Measurements from ENCODE around the gene PARD3B.

PARD3B gene

DNA sequence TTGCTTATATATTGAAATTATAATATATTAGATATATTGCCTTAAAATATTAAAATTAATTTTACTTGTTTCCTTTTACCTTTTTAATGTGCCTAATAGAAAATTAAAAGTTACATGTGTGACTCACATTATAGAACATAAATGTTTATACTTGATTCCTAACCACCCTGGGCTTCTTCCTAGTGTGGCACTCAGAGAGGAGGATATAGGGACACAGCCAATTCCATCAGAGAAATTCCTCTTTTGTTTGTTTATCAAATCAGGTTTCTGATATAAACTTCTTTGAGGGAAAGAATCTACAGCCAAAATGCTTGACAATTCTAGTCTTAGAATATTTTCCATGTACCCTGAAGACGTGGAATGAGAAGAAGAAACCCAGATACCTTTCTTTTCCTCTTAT is 788.1 kb downstream of the PARD3B start:
- no peak for DNase-seq (ENCODE audit: low read depth in 1 of 2, low spot score in 1 of 2)
- H3K4me3 ChIP-seq (replicated peaks; ENCODE audit: insufficient read depth, low read length) = no peak overlapping the region
- H3K27ac ChIP-seq (replicated peaks) = no peak overlapping the region
- no peaks in the 10 kb centered on the region for H3K27me3 ChIP-seq (ENCODE audit: insufficient read depth, poor library complexity, severe bottlenecking)
- TF ChIP-seq REST (IDR thresholded peaks at IDR 0.05; ENCODE audit: insufficient replicate concordance, low read depth) (no peak), CTCF (IDR thresholded peaks at IDR 0.05; ENCODE audit: insufficient read depth, low read length) (no peak), SPI1 (IDR thresholded peaks at IDR 0.05; ENCODE audit: borderline replicate concordance, low read depth) (no peak), POLR2AphosphoS5 (IDR thresholded peaks at IDR 0.05; ENCODE audit: low read depth) (no peak), GABPA (IDR thresholded peaks at IDR 0.05; ENCODE audit: low read depth) (no peak)

GRCh38 chr2:205337274-205337673 is 792.0 kb downstream of the PARD3B start:
- no peak for TF ChIP-seq SPI1 (IDR thresholded peaks at IDR 0.05; ENCODE audit: borderline replicate concordance, low read depth)
- TF ChIP-seq GABPA (IDR thresholded peaks at IDR 0.05; ENCODE audit: low read depth) = no peak
- TF ChIP-seq CTCF (IDR thresholded peaks at IDR 0.05; ENCODE audit: insufficient read depth, low read length) = no peak
- TF ChIP-seq POLR2AphosphoS5 (IDR thresholded peaks at IDR 0.05; ENCODE audit: low read depth) = no peak
- no peak for TF ChIP-seq REST (IDR thresholded peaks at IDR 0.05; ENCODE audit: insufficient replicate concordance, low read depth)
- Histone ChIP-seq H3K27ac (replicated peaks) (no peak overlapping the region), H3K27me3 (ENCODE audit: insufficient read depth, poor library complexity, severe bottlenecking) (no peaks in the 10 kb centered on the region), H3K4me3 (replicated peaks; ENCODE audit: insufficient read depth, low read length) (no peak overlapping the region)
- DNase-seq (ENCODE audit: low read depth in 1 of 2, low spot score in 1 of 2) = no peak

- Histone ChIP-seq H3K27me3 (ENCODE audit: insufficient read depth, poor library complexity, severe bottlenecking) (no peaks in the 10 kb centered on the region), H3K4me3 (replicated peaks; ENCODE audit: insufficient read depth, low read length) (no peak overlapping the region), H3K27ac (replicated peaks) (no peak overlapping the region)
- TF ChIP-seq CTCF (IDR thresholded peaks at IDR 0.05; ENCODE audit: insufficient read depth, low read length) (no peak), GABPA (IDR thresholded peaks at IDR 0.05; ENCODE audit: low read depth) (no peak), POLR2AphosphoS5 (IDR thresholded peaks at IDR 0.05; ENCODE audit: low read depth) (no peak), SPI1 (IDR thresholded peaks at IDR 0.05; ENCODE audit: borderline replicate concordance, low read depth) (no peak), REST (IDR thresholded peaks at IDR 0.05; ENCODE audit: insufficient replicate concordance, low read depth) (no peak)
- DNase-seq (ENCODE audit: low read depth in 1 of 2, low spot score in 1 of 2) = no peak
These were observed 792.9 kb downstream of the PARD3B start for GRCh38 chr2:205338156-205338555.
